Caco-2 (cell line): ENCODE data around the gene SNRPN. TPM values are rescaled to one million over a fixed set of nuclear protein-coding genes. Genes with fewer than 3 reads are reported as not detected.
"Not testable (repeated sequence)": the region's sequence is repeated elsewhere in the genome, so short reads cannot be mapped to it uniquely, and the experiment has no call there.

ENCODE experiments used
- BruUV-seq: library from RNA; stranded (reverse); fragments of 400-500 nt; replicated peaks from 2 replicates; lab custom pipeline; 2021; lab: Mats Ljungman, UMichigan
- CTCF ChIA-PET: fragments of 300-600 bp; sonication (Branson Sonifier 250); formaldehyde crosslinking; loops from one replicate; lab custom pipeline; 2022; ENCODE audit warnings: antibody characterized with exemption; lab: Charles Lee
- POLR2A ChIA-PET: fragments of 300-600 bp; sonication (Branson Sonifier 250); formaldehyde crosslinking; loops from one replicate; lab custom pipeline; 2022; ENCODE audit warnings: antibody characterized with exemption; lab: Charles Lee
- DNase-seq, 2 experiments: peaks; one replicate each; pipeline versions ENCODE4 v3.0.0 to v3.0.0-alpha.2; 2020 to 2022
- H3K27me3 ChIP-seq: replicated peaks from 2 replicates; pipeline ENCODE4 v1.6.0; 2011; ENCODE audit warnings: low read length; ENCODE audit not compliant: control insufficient read depth, insufficient read depth
- H3K36me3 ChIP-seq: 2 replicates; pipeline ENCODE4 v1.5.1; 2011; ENCODE audit warnings: low read length; ENCODE audit not compliant: control insufficient read depth, insufficient read depth
- H3K4me1 ChIP-seq: fragments of 250-450 bp; sonication (Bioruptor Pico); 2 replicates; pipeline ENCODE4 v1.5.1; 2020; ENCODE audit warnings: mild to moderate bottlenecking
- H3K4me3 ChIP-seq: 2 replicates; pipeline ENCODE4 v1.5.1; 2011; ENCODE audit warnings: low read depth, mild to moderate bottlenecking, control low read depth, low read length
- H3K9me3 ChIP-seq: fragments of 250-450 bp; sonication (Bioruptor Pico); 2 replicates; pipeline ENCODE4 v1.5.1; 2020; ENCODE audit warnings: mild to moderate bottlenecking, moderate library complexity
- H3K27ac Mint-ChIP-seq: one replicate; pipeline ENCODE4 v1.8.0; 2022; ENCODE audit warnings: mixed read lengths; ENCODE audit not compliant: unreplicated experiment
- H3K27me3 Mint-ChIP-seq: one replicate; pipeline ENCODE4 v1.8.0; 2022; ENCODE audit warnings: mixed read lengths; ENCODE audit not compliant: insufficient read depth, unreplicated experiment
- H3K36me3 Mint-ChIP-seq: one replicate; pipeline ENCODE4 v1.8.0; 2022; ENCODE audit warnings: mild to moderate bottlenecking, mixed read lengths; ENCODE audit not compliant: insufficient read depth, unreplicated experiment
- H3K4me1 Mint-ChIP-seq: one replicate; pipeline ENCODE4 v1.8.0; 2022; ENCODE audit warnings: low read depth, mixed read lengths; ENCODE audit not compliant: unreplicated experiment
- H3K4me3 Mint-ChIP-seq: one replicate; pipeline ENCODE4 v1.8.0; 2022; ENCODE audit warnings: mild to moderate bottlenecking, moderate library complexity, mixed read lengths; ENCODE audit not compliant: unreplicated experiment
- H3K9me3 Mint-ChIP-seq: one replicate; pipeline ENCODE4 v1.8.0; 2022; ENCODE audit warnings: mixed read lengths; ENCODE audit not compliant: unreplicated experiment
- CTCF ChIP-seq, 2 experiments: fragments of 200-600 bp in 1 of 2; IDR thresholded peaks; 1 replicate in 1 of 2; 2 replicates in 1 of 2; pipeline versions ENCODE4 v1.5.1 to v1.8.0; 2011 to 2022; ENCODE audit warnings: antibody characterized with exemption in 1 of 2, control low read depth in 1 of 2, inconsistent platforms in 1 of 2, low read depth in 1 of 2, low read length in 1 of 2, mild to moderate bottlenecking in 1 of 2, moderate library complexity in 1 of 2; ENCODE audit not compliant: insufficient read depth in 1 of 2, severe bottlenecking in 1 of 2, unreplicated experiment in 1 of 2
- intact Hi-C: fragments of 100-400 bp; cut with micrococcal nuclease; formaldehyde crosslinking; loops from one replicate; pipeline ENCODE4 v1.10.0; 2022; ENCODE audit not compliant: unreplicated experiment
- total RNA-seq: library from RNA; stranded (reverse); gene quantifications from 2 replicates; pipeline ENCODE4 v1.2.3, GENCODE V29; 2022

SNRPN gene
- total RNA-seq, 1 experiment from 2014 or later = 167 TPM

DNA sequence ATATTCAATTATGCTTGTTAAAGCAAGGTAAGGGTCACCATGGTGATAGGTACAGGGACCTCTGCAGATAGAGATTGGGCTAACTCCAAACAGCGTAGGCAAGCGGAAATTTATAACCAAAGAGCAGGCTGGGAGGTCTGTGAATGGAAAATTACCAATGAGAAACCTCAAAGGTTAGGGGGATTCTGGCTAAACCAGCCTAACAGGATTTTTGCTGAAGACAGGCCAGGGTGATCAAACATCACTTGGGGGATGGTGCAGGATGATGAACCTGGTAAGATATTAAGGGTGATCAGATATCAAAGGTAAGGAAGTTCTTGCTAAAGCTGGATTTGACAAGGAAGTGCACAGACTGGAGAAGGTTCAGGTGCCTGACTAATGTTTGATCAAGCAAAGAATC is 35.3 kb upstream of the SNRPN start:
- CTCF ChIA-PET = no interaction called here
- no peaks in the 10 kb centered on the region for H3K27me3 ChIP-seq
- intact Hi-C loops = loop anchor here (2.0 kb wide), 1 partner anchor 37 kb away; no protein-coding TSS in a partner anchor
- no TSS peak for BruUV-seq
- Mint-ChIP-seq H3K4me1 (peaks cover 20% of the 10 kb centered on the region), H3K27ac (peak overlapping the region; percentile 22), H3K36me3 (peaks cover 12% of the 10 kb centered on the region), H3K9me3 (peaks cover 25% of the 10 kb centered on the region), H3K4me3 (peak overlapping the region; percentile 47), H3K27me3 (no peaks in the 10 kb centered on the region)
- POLR2A ChIA-PET = no interaction called here
- no peaks in the 10 kb centered on the region for H3K36me3 ChIP-seq
- H3K9me3 ChIP-seq = peaks cover 7% of the 10 kb centered on the region
- H3K4me1 ChIP-seq = peaks cover 16% of the 10 kb centered on the region; the same call in 1 of the 2 replicates
- no peak overlapping the region for H3K4me3 ChIP-seq
- no peak for TF ChIP-seq CTCF (IDR thresholded peaks at IDR 0.05; ENCODE audit: insufficient read depth in 1 of 2, low read depth in 1 of 2, low read length in 1 of 2, severe bottlenecking in 1 of 2, unreplicated experiment in 1 of 2)
- DNase-seq = peak; percentile 72 to 77

- intact Hi-C loops, H3K27ac Mint-ChIP-seq, CTCF ChIA-PET, POLR2A ChIA-PET, DNase-seq, H3K27me3 ChIP-seq, H3K36me3 Mint-ChIP-seq, H3K36me3 ChIP-seq, H3K9me3 Mint-ChIP-seq, H3K4me3 Mint-ChIP-seq, H3K4me3 ChIP-seq, H3K9me3 ChIP-seq, BruUV-seq, H3K27me3 Mint-ChIP-seq: not testable (repeated sequence)
- peaks cover 22% of the 10 kb centered on the region; the same call in 1 of the 2 replicates for H3K4me1 ChIP-seq
- H3K4me1 Mint-ChIP-seq = peaks cover 20% of the 10 kb centered on the region
Measured at GRCh38 chr15:24922781-24923180, 32.0 kb upstream of the SNRPN start.

GRCh38 chr15:24924153-24924552 is 30.6 kb upstream of the SNRPN start:
- no peak overlapping the region for H3K4me3 Mint-ChIP-seq
- DNase-seq = no peak
- no TSS peak for BruUV-seq

More at GRCh38 chr15:24924153-24924552, 30.6 kb upstream of the SNRPN start:
- no peak for TF ChIP-seq CTCF (IDR thresholded peaks at IDR 0.05; ENCODE audit: insufficient read depth in 1 of 2, low read depth in 1 of 2, low read length in 1 of 2, severe bottlenecking in 1 of 2, unreplicated experiment in 1 of 2)
- H3K27ac Mint-ChIP-seq = no peak overlapping the region
- peaks cover 20% of the 10 kb centered on the region for H3K4me1 Mint-ChIP-seq
- no peak overlapping the region for H3K4me3 ChIP-seq
- no peaks in the 10 kb centered on the region for H3K9me3 ChIP-seq
- no peaks in the 10 kb centered on the region for H3K27me3 ChIP-seq
- ChIA-PET POLR2A (interaction anchor here (0.6 kb wide), 1 partner anchor 132 kb away, joined by 5 read pairs; no protein-coding TSS in a partner anchor), CTCF (interaction anchor here (0.6 kb wide), 1 partner anchor 32 kb away, joined by 3 read pairs; no protein-coding TSS in a partner anchor)
- H3K27me3 Mint-ChIP-seq = no peaks in the 10 kb centered on the region
- H3K36me3 ChIP-seq = no peaks in the 10 kb centered on the region
- intact Hi-C loops = no loop called here
- H3K9me3 Mint-ChIP-seq = peaks cover 11% of the 10 kb centered on the region
- peaks cover 22% of the 10 kb centered on the region; the same call in 1 of the 2 replicates for H3K4me1 ChIP-seq
- peaks cover 5% of the 10 kb centered on the region for H3K36me3 Mint-ChIP-seq
